Caco-2 (cell line): Measurements from ENCODE around the gene L3MBTL4. TPM values are rescaled to one million over a fixed set of nuclear protein-coding genes. Genes with fewer than 3 reads are reported as not detected.

Experiments
- BruUV-seq: library from RNA; stranded (reverse); fragments of 400-500 nt; replicated peaks from 2 replicates; lab custom pipeline; 2021; lab: Mats Ljungman, UMichigan
- CTCF ChIA-PET: fragments of 300-600 bp; sonication (Branson Sonifier 250); formaldehyde crosslinking; loops from one replicate; lab custom pipeline; 2022; ENCODE audit warnings: antibody characterized with exemption; lab: Charles Lee
- POLR2A ChIA-PET: fragments of 300-600 bp; sonication (Branson Sonifier 250); formaldehyde crosslinking; loops from one replicate; lab custom pipeline; 2022; ENCODE audit warnings: antibody characterized with exemption; lab: Charles Lee
- DNase-seq, 2 experiments: peaks; one replicate each; pipeline versions ENCODE4 v3.0.0 to v3.0.0-alpha.2; 2020 to 2022
- H3K27me3 ChIP-seq: replicated peaks from 2 replicates; pipeline ENCODE4 v1.6.0; 2011; ENCODE audit warnings: low read length; ENCODE audit not compliant: control insufficient read depth, insufficient read depth
- H3K36me3 ChIP-seq: 2 replicates; pipeline ENCODE4 v1.5.1; 2011; ENCODE audit warnings: low read length; ENCODE audit not compliant: control insufficient read depth, insufficient read depth
- H3K4me1 ChIP-seq: fragments of 250-450 bp; sonication (Bioruptor Pico); 2 replicates; pipeline ENCODE4 v1.5.1; 2020; ENCODE audit warnings: mild to moderate bottlenecking
- H3K4me3 ChIP-seq: 2 replicates; pipeline ENCODE4 v1.5.1; 2011; ENCODE audit warnings: low read depth, mild to moderate bottlenecking, control low read depth, low read length
- H3K9me3 ChIP-seq: fragments of 250-450 bp; sonication (Bioruptor Pico); 2 replicates; pipeline ENCODE4 v1.5.1; 2020; ENCODE audit warnings: mild to moderate bottlenecking, moderate library complexity
- H3K27ac Mint-ChIP-seq: one replicate; pipeline ENCODE4 v1.8.0; 2022; ENCODE audit warnings: mixed read lengths; ENCODE audit not compliant: unreplicated experiment
- H3K27me3 Mint-ChIP-seq: one replicate; pipeline ENCODE4 v1.8.0; 2022; ENCODE audit warnings: mixed read lengths; ENCODE audit not compliant: insufficient read depth, unreplicated experiment
- H3K36me3 Mint-ChIP-seq: one replicate; pipeline ENCODE4 v1.8.0; 2022; ENCODE audit warnings: mild to moderate bottlenecking, mixed read lengths; ENCODE audit not compliant: insufficient read depth, unreplicated experiment
- H3K4me1 Mint-ChIP-seq: one replicate; pipeline ENCODE4 v1.8.0; 2022; ENCODE audit warnings: low read depth, mixed read lengths; ENCODE audit not compliant: unreplicated experiment
- H3K4me3 Mint-ChIP-seq: one replicate; pipeline ENCODE4 v1.8.0; 2022; ENCODE audit warnings: mild to moderate bottlenecking, moderate library complexity, mixed read lengths; ENCODE audit not compliant: unreplicated experiment
- H3K9me3 Mint-ChIP-seq: one replicate; pipeline ENCODE4 v1.8.0; 2022; ENCODE audit warnings: mixed read lengths; ENCODE audit not compliant: unreplicated experiment
- intact Hi-C: fragments of 100-400 bp; cut with micrococcal nuclease; formaldehyde crosslinking; loops from one replicate; pipeline ENCODE4 v1.10.0; 2022; ENCODE audit not compliant: unreplicated experiment
- total RNA-seq: library from RNA; stranded (reverse); gene quantifications from 2 replicates; pipeline ENCODE4 v1.2.3, GENCODE V29; 2022
- TF ChIP-seq, protein P1 (sequence below), 2 experiments: fragments of 200-600 bp in 1 of 2; IDR thresholded peaks; 1 replicate in 1 of 2; 2 replicates in 1 of 2; pipeline versions ENCODE4 v1.5.1 to v1.8.0; 2011 to 2022; ENCODE audit warnings: antibody characterized with exemption in 1 of 2, control low read depth in 1 of 2, inconsistent platforms in 1 of 2, low read depth in 1 of 2, low read length in 1 of 2, mild to moderate bottlenecking in 1 of 2, moderate library complexity in 1 of 2; ENCODE audit not compliant: insufficient read depth in 1 of 2, severe bottlenecking in 1 of 2, unreplicated experiment in 1 of 2

Gene L3MBTL4
- total RNA-seq, 1 experiment from 2014 or later: 0.23 TPM

DNA sequence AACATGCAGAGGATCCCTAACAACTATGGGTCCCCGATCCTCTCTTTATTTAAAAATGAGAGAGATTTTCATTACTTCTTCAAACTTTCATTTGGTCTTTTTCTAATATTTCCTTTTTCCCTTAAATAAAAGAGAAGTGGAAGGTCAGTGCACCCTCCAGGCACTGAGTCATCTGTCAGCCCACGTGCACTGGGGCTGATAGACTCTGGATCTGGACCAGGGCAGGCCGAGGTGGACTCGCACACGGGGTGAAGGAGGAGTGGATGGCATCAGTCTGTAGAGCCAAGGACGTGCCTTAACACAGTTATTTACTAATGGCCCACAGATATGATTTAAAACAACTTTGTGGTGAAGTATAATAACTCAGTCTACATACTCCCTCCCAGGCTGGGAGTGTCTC, 305.0 kb downstream of the L3MBTL4 start:
- intact Hi-C loops: loop anchor here (10.0 kb wide), 1 partner anchor 55 kb away; no protein-coding TSS in a partner anchor

DNA sequence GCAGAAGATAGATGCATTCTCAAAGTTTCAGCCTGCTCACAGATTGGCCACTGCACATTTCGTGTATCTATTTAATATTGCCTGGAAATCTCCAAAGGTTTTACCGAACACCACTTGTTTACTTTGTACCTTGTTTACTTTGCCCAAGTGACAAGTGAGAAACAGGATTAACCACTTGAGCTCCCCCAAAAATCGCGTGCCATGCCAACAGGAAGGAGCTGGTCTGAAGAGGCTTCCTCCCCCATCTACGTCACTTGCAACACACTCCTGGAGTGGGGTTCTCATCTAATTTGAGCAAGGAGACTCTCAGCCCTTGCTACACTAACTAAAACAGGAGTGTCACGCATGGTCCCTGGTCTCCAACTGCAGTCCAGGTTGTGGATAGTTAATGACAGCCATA, 306.9 kb downstream of the L3MBTL4 start:
- BruUV-seq: no TSS peak
- CTCF ChIA-PET: no interaction called here
- H3K27me3 Mint-ChIP-seq: peaks cover 11% of the 10 kb centered on the region
- TF ChIP-seq, protein P1, sequence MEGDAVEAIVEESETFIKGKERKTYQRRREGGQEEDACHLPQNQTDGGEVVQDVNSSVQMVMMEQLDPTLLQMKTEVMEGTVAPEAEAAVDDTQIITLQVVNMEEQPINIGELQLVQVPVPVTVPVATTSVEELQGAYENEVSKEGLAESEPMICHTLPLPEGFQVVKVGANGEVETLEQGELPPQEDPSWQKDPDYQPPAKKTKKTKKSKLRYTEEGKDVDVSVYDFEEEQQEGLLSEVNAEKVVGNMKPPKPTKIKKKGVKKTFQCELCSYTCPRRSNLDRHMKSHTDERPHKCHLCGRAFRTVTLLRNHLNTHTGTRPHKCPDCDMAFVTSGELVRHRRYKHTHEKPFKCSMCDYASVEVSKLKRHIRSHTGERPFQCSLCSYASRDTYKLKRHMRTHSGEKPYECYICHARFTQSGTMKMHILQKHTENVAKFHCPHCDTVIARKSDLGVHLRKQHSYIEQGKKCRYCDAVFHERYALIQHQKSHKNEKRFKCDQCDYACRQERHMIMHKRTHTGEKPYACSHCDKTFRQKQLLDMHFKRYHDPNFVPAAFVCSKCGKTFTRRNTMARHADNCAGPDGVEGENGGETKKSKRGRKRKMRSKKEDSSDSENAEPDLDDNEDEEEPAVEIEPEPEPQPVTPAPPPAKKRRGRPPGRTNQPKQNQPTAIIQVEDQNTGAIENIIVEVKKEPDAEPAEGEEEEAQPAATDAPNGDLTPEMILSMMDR (IDR thresholded peaks at IDR 0.05; ENCODE audit: insufficient read depth in 1 of 2, low read depth in 1 of 2, low read length in 1 of 2, severe bottlenecking in 1 of 2, unreplicated experiment in 1 of 2): no peak
- no peak overlapping the region for H3K4me3 Mint-ChIP-seq
- DNase-seq: no peak
- H3K4me1 ChIP-seq: no peaks in the 10 kb centered on the region
- POLR2A ChIA-PET: no interaction called here
- no peaks in the 10 kb centered on the region for H3K4me1 Mint-ChIP-seq
- no peaks in the 10 kb centered on the region for H3K27me3 ChIP-seq
- H3K27ac Mint-ChIP-seq: no peak overlapping the region
- H3K4me3 ChIP-seq: no peak overlapping the region
- H3K9me3 ChIP-seq: no peaks in the 10 kb centered on the region
- no peaks in the 10 kb centered on the region for H3K9me3 Mint-ChIP-seq
- H3K36me3 ChIP-seq: no peaks in the 10 kb centered on the region
- intact Hi-C loops: no loop called here
- no peaks in the 10 kb centered on the region for H3K36me3 Mint-ChIP-seq

More for the DNA sequence above, 305.0 kb downstream of the L3MBTL4 start:
- Histone ChIP-seq H3K4me3 (no peak overlapping the region), H3K9me3 (no peaks in the 10 kb centered on the region), H3K27me3 (no peaks in the 10 kb centered on the region), H3K36me3 (no peaks in the 10 kb centered on the region), H3K4me1 (no peaks in the 10 kb centered on the region)
- no TSS peak for BruUV-seq
- Mint-ChIP-seq H3K27ac (no peak overlapping the region), H3K4me1 (no peaks in the 10 kb centered on the region), H3K9me3 (no peaks in the 10 kb centered on the region), H3K4me3 (no peak overlapping the region), H3K36me3 (no peaks in the 10 kb centered on the region), H3K27me3 (peaks cover 12% of the 10 kb centered on the region)
- TF ChIP-seq, protein P1 (IDR thresholded peaks at IDR 0.05; ENCODE audit: insufficient read depth in 1 of 2, low read depth in 1 of 2, low read length in 1 of 2, severe bottlenecking in 1 of 2, unreplicated experiment in 1 of 2): no peak
- DNase-seq: no peak
- ChIA-PET CTCF (no interaction called here), POLR2A (no interaction called here)

DNA sequence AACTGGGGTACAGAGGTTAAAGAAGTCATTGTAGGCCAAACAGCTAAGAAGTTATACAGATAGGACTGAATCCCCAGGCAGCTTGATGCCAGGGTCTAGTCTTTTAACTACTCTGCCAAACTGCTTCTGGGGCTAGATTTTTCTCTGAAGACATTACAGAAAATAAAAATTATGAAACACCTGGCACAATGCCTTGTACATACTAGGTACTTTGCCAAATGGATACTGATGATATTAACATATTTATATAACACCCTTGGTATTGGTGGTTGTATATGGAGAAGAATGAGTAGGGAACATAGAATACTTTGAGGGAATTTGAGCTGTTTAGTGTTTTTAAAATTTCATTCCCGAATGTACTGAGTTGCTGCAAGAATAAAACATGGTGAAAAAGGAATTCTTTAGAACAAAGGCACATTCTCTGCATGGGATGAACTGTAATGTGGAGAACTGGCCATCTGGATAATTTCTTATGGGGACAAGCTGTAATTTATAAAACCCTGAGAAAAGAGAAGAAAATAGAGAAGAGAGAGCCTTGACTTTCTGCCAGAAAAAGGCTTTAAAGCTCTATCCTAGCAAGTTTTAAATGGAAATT, 308.5 kb downstream of the L3MBTL4 start:
- TF ChIP-seq, protein P1 (IDR thresholded peaks at IDR 0.05; ENCODE audit: insufficient read depth in 1 of 2, low read depth in 1 of 2, low read length in 1 of 2, severe bottlenecking in 1 of 2, unreplicated experiment in 1 of 2): no peak
- DNase-seq: no peak
- POLR2A ChIA-PET: no interaction called here
- H3K4me3 ChIP-seq: no peak overlapping the region
- no peaks in the 10 kb centered on the region for H3K27me3 ChIP-seq
- intact Hi-C loops: no loop called here
- no TSS peak for BruUV-seq
- H3K9me3 ChIP-seq: no peaks in the 10 kb centered on the region
- Mint-ChIP-seq H3K27me3 (peaks cover 15% of the 10 kb centered on the region), H3K27ac (no peak overlapping the region), H3K9me3 (no peaks in the 10 kb centered on the region), H3K36me3 (no peaks in the 10 kb centered on the region), H3K4me3 (no peak overlapping the region), H3K4me1 (no peaks in the 10 kb centered on the region)
- no peaks in the 10 kb centered on the region for H3K36me3 ChIP-seq
- CTCF ChIA-PET: no interaction called here
- no peaks in the 10 kb centered on the region for H3K4me1 ChIP-seq
